ELF-1 (cell line): ENCODE data around the gene NPC1.
"Not testable (repeated sequence)": the region's sequence is repeated elsewhere in the genome, so short reads cannot be mapped to it uniquely, and the experiment has no call there.

Source experiments
- DNase-seq: peaks from one replicate; pipeline ENCODE4 v3.0.0-alpha.2; 2016; ENCODE audit warnings: low read depth, low spot score

NPC1 gene

GRCh38 chr18:23575309-23575651 is 11.0 kb downstream of the NPC1 start:
- no peak for DNase-seq

DNA sequence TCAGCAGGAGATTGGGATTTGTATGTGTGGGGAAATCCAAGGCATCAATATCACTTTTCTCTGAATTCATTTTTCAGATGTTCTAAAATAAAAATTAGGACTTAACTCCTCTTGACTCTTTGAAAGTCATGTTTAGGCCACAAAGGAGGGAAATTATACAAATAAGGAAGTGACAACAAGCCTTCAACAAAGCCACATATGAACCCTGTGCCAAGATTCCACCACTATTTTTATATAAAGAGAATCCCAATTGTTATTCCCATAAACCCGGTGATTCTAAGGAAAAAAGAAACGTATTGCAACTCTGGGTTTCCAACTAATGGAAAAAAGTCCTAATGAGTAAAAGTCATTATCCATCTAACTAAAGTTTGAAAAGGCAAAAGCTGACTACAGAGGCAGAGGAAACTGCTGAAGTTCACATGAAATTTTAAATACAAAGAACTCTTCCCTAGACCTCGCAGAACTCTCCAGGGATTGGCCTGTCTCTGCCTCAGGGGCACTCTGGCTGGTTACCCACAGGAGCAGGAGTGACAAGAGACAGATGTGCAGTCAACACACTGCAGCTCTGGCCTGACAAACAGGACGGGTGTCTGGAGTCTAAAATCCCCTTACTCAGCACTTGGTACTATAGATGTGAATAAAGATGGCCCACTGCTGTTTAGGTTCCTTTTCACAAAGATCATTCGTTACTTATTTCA is 11.5 kb downstream of the NPC1 start:
- DNase-seq, result peak; percentile 77

GRCh38 chr18:23573626-23574431 is 12.5 kb downstream of the NPC1 start:
- no peak for DNase-seq

GRCh38 chr18:23573020-23573419 is 13.3 kb downstream of the NPC1 start:
- DNase-seq, result no peak

GRCh38 chr18:23572570-23572969 is 13.7 kb downstream of the NPC1 start:
- no peak for DNase-seq

DNA sequence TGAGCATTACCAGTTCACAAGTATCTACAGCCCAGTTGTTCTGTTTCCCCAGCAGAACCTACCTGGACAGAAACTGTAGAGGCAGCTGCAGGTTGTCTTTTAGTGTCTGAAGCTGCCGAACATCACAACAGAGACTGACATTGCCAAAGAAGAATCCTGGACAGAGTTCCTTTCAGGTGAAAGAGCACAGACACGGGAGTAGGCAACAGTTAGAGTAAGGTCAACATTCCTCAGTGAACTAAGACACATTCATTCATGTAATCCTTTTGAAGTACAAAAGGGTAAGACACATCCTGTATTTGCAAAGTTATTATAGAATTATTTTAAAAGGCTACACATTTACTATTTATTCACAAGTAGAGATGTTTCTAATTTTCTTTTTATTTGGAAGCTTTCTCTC is 14.3 kb downstream of the NPC1 start:
- DNase-seq, result no peak

GRCh38 chr18:23570912-23571504 is 15.3 kb downstream of the NPC1 start:
- no peak for DNase-seq

DNA sequence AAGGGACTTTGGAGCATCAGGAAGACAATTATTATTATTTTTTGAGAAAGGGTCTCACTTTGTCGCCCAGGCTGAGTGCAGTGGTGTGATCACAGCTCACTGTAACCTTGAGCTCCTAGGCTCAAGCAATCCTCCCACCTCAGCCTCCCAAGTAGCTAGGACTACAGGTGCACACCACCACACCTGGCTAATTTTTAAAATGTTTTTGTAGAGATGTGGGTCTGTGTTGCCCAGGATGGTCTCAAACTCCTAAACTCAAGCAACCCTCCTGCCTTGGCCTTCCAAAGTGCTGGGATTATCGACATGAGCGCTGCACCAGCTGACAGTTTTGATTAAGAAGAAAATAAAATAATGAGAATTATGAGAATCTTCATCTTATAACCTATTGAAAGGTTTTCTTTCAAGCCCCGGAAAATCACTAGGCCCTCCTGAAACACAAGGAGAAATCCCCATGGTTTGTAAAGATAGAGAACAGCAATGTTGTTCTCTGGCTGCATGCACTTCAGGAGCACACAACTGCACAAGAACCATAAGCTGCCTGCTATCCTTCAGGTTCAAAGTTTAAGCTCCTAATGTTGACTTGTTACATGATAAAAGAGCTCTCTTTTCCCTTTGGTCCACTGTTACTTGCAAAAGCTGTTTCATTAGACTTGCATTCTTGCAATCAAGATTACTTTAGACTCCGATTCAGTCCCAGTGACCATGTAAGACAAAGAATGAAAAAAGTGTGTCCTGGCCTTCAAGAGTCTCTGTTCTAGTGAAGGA is 16.8 kb downstream of the NPC1 start:
- no peak for DNase-seq

GRCh38 chr18:23568281-23569138 is 17.8 kb downstream of the NPC1 start:
- DNase-seq, result no peak

DNA sequence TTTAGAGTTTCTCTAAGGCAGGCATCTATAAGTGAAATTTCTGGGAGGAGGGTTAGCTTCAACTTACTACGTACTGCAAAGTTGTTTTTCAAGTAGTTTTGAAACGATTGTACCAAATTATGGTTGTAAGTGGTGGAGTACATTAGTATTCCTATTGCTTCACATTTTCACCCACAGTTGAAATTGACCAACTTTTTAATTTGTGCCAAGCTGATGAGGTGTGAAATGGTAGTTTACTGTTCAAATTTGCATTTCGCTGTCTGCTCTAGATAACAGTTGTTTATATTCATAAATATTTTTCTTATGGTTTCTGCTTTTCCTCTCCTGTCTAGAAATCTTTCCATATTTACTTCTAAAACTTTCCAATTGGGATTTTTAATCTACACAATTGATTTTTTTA is 18.6 kb downstream of the NPC1 start:
- no peak for DNase-seq

DNA sequence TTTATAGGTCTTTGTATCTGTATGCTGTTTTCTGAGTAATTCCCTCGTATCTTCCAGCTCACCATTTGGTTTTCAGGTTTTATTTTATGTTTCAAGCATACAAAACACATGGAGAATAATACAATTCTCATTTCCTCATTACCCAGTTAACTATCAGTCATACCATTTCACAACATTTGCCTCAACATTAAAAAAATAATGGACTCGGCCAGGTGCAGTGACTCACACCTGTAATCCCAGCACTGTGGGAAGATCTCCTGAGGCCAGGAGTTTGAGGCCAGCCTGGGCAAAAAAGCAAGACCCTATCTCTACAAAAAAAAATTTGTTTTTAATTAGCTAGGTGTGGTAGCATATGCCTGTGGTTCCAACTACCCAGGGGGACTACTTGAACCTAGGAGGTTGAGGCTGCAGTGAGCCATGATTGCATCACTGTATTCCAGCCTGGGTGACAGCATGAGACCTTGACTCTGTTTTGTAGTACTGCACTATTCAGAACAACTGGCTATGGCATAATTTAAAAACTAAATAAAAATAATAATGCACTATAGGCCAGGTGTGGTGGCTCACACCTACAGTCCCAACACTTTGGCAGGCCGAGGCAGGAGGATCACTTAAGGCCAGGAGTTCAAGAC is 20.3 kb downstream of the NPC1 start:
- no peak for DNase-seq

DNA sequence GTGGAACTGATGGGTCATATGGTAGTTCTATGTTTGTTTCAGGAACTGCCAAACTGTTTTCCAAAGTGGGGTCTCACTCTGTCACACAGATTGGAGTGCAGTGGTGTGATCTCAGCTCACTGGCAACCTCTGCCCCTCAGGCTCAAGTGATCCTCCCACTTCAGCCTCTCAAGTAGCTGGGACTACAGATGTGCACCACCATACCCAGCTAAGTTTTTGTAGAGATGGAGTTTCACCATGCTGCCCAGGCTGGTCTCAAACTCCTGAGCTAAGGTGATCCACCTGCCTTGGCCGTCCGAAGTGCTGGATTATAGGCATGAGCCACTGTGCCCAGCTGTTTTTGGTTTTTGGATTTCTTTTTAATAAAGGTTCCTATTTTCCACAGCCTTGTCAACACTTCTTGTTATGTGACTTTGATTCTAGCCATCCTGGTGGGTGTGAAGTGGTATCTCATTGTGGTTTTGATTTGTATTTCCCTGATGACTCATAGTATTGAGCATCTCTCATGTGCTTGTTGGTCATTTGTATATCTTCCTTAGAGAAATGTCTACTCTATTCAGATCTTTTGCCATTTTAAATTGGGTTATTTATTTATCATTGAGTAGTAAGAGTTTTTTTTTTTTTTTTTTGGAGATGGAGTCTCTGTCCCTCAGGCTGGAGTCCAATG is 22.8 kb downstream of the NPC1 start:
- DNase-seq, result no peak

DNA sequence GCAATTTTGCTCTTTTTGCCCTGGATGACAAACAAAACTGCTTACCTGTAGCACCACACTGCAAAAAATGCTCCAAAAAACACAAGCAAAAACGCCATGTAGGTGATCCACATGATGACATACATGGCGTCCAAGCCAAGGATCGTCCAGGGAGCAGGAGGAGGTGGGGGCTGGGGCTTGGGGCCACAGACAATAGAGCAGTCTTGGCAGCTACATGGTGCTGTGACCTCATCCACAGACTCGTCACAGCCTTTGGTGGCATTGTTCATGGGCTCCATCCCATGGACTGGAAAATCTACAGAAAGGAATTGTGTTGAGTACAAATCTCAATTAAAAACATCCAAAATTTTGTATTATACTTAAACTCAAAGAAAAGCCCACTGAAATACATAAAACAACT is 26.1 kb downstream of the NPC1 start:
- DNase-seq, result no peak

DNA sequence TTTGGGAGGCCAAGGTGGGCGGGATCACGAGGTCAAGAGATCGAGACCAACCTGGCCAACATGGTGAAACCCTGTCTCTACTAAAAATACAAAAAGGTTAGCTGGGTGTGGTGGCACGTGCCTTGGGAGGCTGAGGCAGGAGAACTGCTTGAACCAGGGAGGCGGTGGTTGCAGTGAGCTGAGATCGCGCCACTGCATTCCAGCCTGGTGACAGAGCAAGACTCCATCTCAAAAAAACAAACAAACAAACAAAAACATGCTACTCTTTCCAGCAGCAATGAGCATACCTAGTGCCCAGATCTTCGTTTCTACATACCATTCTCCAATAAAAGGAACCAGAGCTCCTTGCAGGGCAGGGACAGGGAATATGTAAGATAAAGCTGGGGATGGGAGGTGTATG is 28.8 kb downstream of the NPC1 start:
- DNase-seq, result not testable (repeated sequence)

DNA sequence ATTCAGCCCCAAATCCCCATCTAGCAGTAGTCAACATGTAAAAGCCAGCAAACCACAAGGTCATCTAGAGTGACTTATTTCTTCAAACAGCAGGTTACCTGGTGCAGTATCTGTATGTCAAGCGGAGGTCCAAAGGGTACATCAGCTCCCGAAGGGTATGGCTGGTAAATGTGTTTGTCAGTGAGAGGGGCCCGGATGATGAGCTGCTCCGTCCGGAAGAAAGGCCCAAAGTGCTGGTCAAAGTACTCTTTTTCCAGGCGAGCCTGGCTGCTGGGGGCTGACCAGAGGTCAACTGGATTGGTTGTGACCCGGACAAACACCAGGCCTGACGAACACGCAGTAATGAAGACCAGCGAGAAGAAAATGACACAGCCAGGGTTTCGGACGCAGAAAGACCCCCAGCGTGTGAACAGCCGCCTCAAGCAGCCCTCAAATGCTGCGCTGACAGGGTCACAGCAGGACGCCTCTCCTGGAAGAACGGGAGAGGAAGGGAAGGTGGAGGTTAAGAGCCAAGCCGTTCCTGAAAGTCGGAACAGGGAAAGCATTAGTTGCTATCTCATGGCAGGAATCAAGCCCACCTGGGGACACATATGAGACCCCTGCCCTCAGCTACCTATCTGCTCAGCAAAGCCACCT is 30.0 kb downstream of the NPC1 start:
- DNase-seq, result no peak

DNA sequence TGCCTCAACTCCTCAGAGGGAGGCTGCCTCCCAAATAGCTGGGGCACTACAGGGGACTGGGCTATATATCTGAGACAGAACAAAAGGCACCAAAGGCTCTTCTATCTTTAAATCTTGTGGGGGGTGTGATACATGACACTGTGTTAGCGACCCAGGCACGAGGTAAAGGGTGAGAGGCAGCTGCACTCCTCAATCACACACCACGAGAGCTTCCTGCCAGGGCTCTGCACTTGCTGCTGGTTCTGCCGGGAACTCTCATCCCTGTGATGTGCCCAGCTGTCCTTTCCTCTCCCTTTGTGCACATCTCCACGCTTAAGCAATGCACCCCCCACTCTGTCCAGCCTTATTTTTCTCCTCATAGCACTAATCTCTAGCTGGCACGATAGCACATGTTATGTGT is 32.4 kb downstream of the NPC1 start:
- no peak for DNase-seq

GRCh38 chr18:23552505-23552904 is 33.8 kb downstream of the NPC1 start:
- no peak for DNase-seq

DNA sequence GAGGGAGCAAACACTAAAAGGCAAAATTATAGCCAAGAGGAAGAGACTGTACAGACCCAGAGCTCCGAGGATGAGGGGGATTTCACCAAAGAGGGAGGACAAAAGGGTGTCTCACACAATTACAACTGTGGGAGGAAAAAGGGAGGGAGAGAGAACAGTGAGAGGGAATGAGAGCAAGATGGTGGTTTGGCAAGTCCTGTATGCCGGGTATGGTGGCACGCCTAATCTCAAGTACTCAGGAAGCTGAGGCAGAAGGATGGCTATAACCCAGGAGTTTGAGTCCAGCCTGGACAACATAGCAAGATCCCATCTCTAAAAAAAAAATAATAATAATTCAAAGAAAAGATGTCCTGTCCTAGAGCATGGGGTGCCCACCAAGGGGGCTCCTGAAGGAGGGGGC is 34.3 kb downstream of the NPC1 start:
- DNase-seq, result no peak

GRCh38 chr18:23550898-23551297 is 35.4 kb downstream of the NPC1 start:
- no peak for DNase-seq

GRCh38 chr18:23548719-23549118 is 37.6 kb downstream of the NPC1 start:
- no peak for DNase-seq
